ENCODE results near the gene NCK2. TPM values are rescaled to one million over a fixed set of nuclear protein-coding genes. Genes with fewer than 3 reads are reported as not detected.

NCK2 gene
- total RNA-seq, 1 donor from 2014 or later: 55.2 TPM

DNA sequence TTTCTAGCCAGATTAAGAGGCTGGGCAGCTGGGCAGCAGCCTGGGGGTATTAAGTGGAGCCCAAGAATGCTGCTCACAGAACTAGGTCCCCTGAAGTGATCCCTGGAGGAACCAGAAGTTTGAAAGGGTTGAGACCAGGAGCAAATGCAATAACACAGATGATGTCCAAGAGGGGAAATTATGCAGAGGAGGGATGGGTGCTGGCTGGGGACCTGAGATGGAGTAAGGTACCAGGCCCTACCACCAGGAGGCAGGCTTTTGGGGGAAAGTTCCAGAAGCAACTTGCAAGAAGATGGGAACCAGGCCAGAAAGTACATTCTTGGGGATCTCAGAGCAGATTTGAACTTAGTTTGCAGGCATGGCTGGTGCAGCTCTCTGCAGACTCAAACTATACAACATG, 175.1 kb downstream of the NCK2 start:
- DNase-seq (ENCODE audit: low spot score): no peak
- H3K36me3 Mint-ChIP-seq (ENCODE audit: low read depth): peaks cover 7% of the 10 kb centered on the region
- TF ChIP-seq, protein P1, sequence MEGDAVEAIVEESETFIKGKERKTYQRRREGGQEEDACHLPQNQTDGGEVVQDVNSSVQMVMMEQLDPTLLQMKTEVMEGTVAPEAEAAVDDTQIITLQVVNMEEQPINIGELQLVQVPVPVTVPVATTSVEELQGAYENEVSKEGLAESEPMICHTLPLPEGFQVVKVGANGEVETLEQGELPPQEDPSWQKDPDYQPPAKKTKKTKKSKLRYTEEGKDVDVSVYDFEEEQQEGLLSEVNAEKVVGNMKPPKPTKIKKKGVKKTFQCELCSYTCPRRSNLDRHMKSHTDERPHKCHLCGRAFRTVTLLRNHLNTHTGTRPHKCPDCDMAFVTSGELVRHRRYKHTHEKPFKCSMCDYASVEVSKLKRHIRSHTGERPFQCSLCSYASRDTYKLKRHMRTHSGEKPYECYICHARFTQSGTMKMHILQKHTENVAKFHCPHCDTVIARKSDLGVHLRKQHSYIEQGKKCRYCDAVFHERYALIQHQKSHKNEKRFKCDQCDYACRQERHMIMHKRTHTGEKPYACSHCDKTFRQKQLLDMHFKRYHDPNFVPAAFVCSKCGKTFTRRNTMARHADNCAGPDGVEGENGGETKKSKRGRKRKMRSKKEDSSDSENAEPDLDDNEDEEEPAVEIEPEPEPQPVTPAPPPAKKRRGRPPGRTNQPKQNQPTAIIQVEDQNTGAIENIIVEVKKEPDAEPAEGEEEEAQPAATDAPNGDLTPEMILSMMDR (IDR thresholded peaks at IDR 0.05): peak; percentile 66
- peaks cover 25% of the 10 kb centered on the region for H3K9me3 Mint-ChIP-seq (ENCODE audit: low read depth)
- H3K4me1 Mint-ChIP-seq (ENCODE audit: low read depth): no peaks in the 10 kb centered on the region
- H3K27ac Mint-ChIP-seq (ENCODE audit: unreplicated experiment): no peak overlapping the region
- H3K27me3 Mint-ChIP-seq (ENCODE audit: low read depth): peaks cover 3% of the 10 kb centered on the region
- no peak overlapping the region for H3K4me3 Mint-ChIP-seq (ENCODE audit: unreplicated experiment)

- Mint-ChIP-seq H3K9me3 (ENCODE audit: low read depth) (peaks cover 13% of the 10 kb centered on the region), H3K27me3 (ENCODE audit: low read depth) (peaks cover 3% of the 10 kb centered on the region), H3K27ac (ENCODE audit: unreplicated experiment) (no peak overlapping the region), H3K4me1 (ENCODE audit: low read depth) (no peaks in the 10 kb centered on the region), H3K36me3 (ENCODE audit: low read depth) (peaks cover 4% of the 10 kb centered on the region), H3K4me3 (ENCODE audit: unreplicated experiment) (no peak overlapping the region)
- DNase-seq (ENCODE audit: low spot score): no peak
- TF ChIP-seq, protein P1 (IDR thresholded peaks at IDR 0.05): no peak
Observed at GRCh38 chr2:105924271-105924670, 179.6 kb downstream of the NCK2 start.

- Mint-ChIP-seq H3K4me3 (ENCODE audit: unreplicated experiment) (no peak overlapping the region), H3K9me3 (ENCODE audit: low read depth) (peaks cover 13% of the 10 kb centered on the region)
Observed at GRCh38 chr2:105924932-105925331, 180.2 kb downstream of the NCK2 start.

DNA sequence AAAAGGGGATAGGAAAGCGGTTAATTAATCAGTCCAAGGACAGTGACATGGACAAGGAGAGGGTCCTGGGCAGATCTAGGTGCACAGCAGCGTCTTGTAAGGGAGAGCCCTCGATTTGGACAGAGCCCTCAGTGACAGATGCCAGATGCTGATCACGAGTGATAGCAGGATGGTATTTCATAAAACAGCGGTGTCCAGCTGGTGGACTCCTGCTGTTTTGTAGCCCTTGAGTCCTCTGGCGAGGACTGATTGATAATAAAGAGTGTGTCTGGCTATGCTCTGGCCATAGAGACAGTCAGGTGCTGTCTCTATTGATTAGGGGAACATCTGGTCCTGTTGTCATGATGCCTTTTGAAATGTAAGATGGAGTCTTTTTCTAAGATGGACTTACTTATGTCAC, 180.7 kb downstream of the NCK2 start:
- H3K27me3 Mint-ChIP-seq (ENCODE audit: low read depth): peaks cover 5% of the 10 kb centered on the region

More at GRCh38 chr2:105924932-105925331, 180.2 kb downstream of the NCK2 start:
- TF ChIP-seq, protein P1 (IDR thresholded peaks at IDR 0.05): no peak
- DNase-seq (ENCODE audit: low spot score): no peak
- Mint-ChIP-seq H3K27me3 (ENCODE audit: low read depth) (peaks cover 3% of the 10 kb centered on the region), H3K4me1 (ENCODE audit: low read depth) (no peaks in the 10 kb centered on the region), H3K36me3 (ENCODE audit: low read depth) (peaks cover 4% of the 10 kb centered on the region), H3K27ac (ENCODE audit: unreplicated experiment) (no peak overlapping the region)

GRCh38 chr2:105926960-105927678, 182.4 kb downstream of the NCK2 start:
- Mint-ChIP-seq H3K4me3 (ENCODE audit: unreplicated experiment) (no peak overlapping the region), H3K4me1 (ENCODE audit: low read depth) (no peaks in the 10 kb centered on the region), H3K27ac (ENCODE audit: unreplicated experiment) (no peak overlapping the region), H3K27me3 (ENCODE audit: low read depth) (peaks cover 5% of the 10 kb centered on the region), H3K9me3 (ENCODE audit: low read depth) (peaks cover 3% of the 10 kb centered on the region), H3K36me3 (ENCODE audit: low read depth) (no peaks in the 10 kb centered on the region)
- TF ChIP-seq, protein P1 (IDR thresholded peaks at IDR 0.05): no peak
- no peak for DNase-seq (ENCODE audit: low spot score)

More for the DNA sequence above, 180.7 kb downstream of the NCK2 start:
- Mint-ChIP-seq H3K27ac (ENCODE audit: unreplicated experiment) (no peak overlapping the region), H3K9me3 (ENCODE audit: low read depth) (peaks cover 11% of the 10 kb centered on the region), H3K36me3 (ENCODE audit: low read depth) (peaks cover 4% of the 10 kb centered on the region), H3K4me3 (ENCODE audit: unreplicated experiment) (no peak overlapping the region), H3K4me1 (ENCODE audit: low read depth) (no peaks in the 10 kb centered on the region)
- no peak for DNase-seq (ENCODE audit: low spot score)
- TF ChIP-seq, protein P1 (IDR thresholded peaks at IDR 0.05): no peak
